H1 (cell line): ENCODE data around the gene RILPL1. TPM values are rescaled to one million over a fixed set of nuclear protein-coding genes. Genes with fewer than 3 reads are reported as not detected.

ENCODE experiments used
- CTCF ChIA-PET: fragments of 300-600 bp; sonication (Branson Sonifier 250); formaldehyde crosslinking; loops from one replicate; lab custom pipeline; 2021; ENCODE audit not compliant: partially characterized antibody; lab: Charles Lee
- POLR2A ChIA-PET: fragments of 300-600 bp; sonication (Branson Sonifier 250); formaldehyde crosslinking; loops from one replicate; lab custom pipeline; 2021; ENCODE audit warnings: inconsistent platforms; ENCODE audit not compliant: partially characterized antibody; lab: Charles Lee
- DNase-seq, 2 experiments: peaks; one replicate each; pipeline versions ENCODE4 v3.0.0 to v3.0.0-alpha.2; 2010 to 2022; ENCODE audit warnings: low spot score in 2 of 2, low read depth in 1 of 2, mixed read lengths in 1 of 2
- FAIRE-seq: peaks from 2 replicates; lab custom pipeline; 2011; peaks lifted over from hg19 to GRCh38; lab: Jason Lieb, UNC
- H2AFZ ChIP-seq: 2 replicates; pipeline ENCODE4 v1.8.1; 2012; ENCODE audit warnings: low read length, inconsistent platforms
- H2AK5ac ChIP-seq: 2 replicates; pipeline ENCODE4 v1.6.1; 2013; ENCODE audit warnings: low read depth, low read length
- H2BK120ac ChIP-seq: replicated peaks from 2 replicates; pipeline ENCODE3; 2013; ENCODE audit warnings: low read depth, low read length, inconsistent platforms
- H2BK12ac ChIP-seq: 2 replicates; pipeline ENCODE4 v1.6.1; 2013; ENCODE audit warnings: low read depth, low read length
- H2BK15ac ChIP-seq: 2 replicates; pipeline ENCODE4 v1.6.1; 2013; ENCODE audit warnings: low read length
- H2BK20ac ChIP-seq: 2 replicates; pipeline ENCODE4 v1.6.1; 2013; ENCODE audit warnings: low read length
- H2BK5ac ChIP-seq: 2 replicates; pipeline ENCODE4 v1.6.1; 2013; ENCODE audit warnings: low read depth, low read length
- H3K14ac ChIP-seq: 2 replicates; pipeline ENCODE4 v1.6.1; 2013; ENCODE audit warnings: inconsistent platforms; ENCODE audit not compliant: insufficient read length
- H3K18ac ChIP-seq: 2 replicates; pipeline ENCODE4 v1.6.1; 2013; ENCODE audit warnings: low read length; ENCODE audit errors: extremely low read depth
- H3K23ac ChIP-seq: 2 replicates; pipeline ENCODE4 v1.6.1; 2013; ENCODE audit warnings: inconsistent platforms; ENCODE audit not compliant: insufficient read length
- H3K23me2 ChIP-seq: 2 replicates; pipeline ENCODE4 v1.6.1; 2013; ENCODE audit warnings: low read depth, low read length
- H3K27ac ChIP-seq: 2 replicates; pipeline ENCODE4 v1.6.1; 2011; ENCODE audit warnings: low read depth, low read length, inconsistent platforms
- H3K27me3 ChIP-seq, 4 experiments: replicated peaks in 1 of 4; 1 replicate in 1 of 4; 2 replicates in 3 of 4; pipeline versions ENCODE4 v1.6.1 to v1.8.1; 2011 to 2013; ENCODE audit warnings: low read length in 3 of 4, mild to moderate bottlenecking in 3 of 4, inconsistent platforms in 2 of 4, mixed read lengths in 2 of 4, moderate library complexity in 1 of 4; ENCODE audit not compliant: control insufficient read depth in 3 of 4, insufficient read depth in 3 of 4; ENCODE audit errors: extremely low read depth in 1 of 4
- H3K36me3 ChIP-seq, 4 experiments: 2 replicates each; pipeline versions ENCODE4 v1.6.1 to v1.8.1; 2011 to 2013; ENCODE audit warnings: mild to moderate bottlenecking in 4 of 4, low read length in 3 of 4, moderate library complexity in 2 of 4, control low read depth in 1 of 4, inconsistent platforms in 1 of 4; ENCODE audit not compliant: insufficient read depth in 4 of 4, control insufficient read depth in 2 of 4
- H3K4ac ChIP-seq: replicated peaks from 2 replicates; pipeline ENCODE3; 2013; ENCODE audit warnings: low read length, low read depth, mixed read lengths, inconsistent platforms; ENCODE audit not compliant: insufficient read length
- H3K4me1 ChIP-seq, 4 experiments: replicated peaks in 1 of 4; 1 replicate in 1 of 4; 2 replicates in 3 of 4; pipeline versions ENCODE4 v1.6.1 to v1.8.1; 2011 to 2013; ENCODE audit warnings: low read length in 3 of 4, inconsistent platforms in 2 of 4, mixed read lengths in 1 of 4; ENCODE audit not compliant: insufficient read depth in 4 of 4, control insufficient read depth in 3 of 4
- H3K4me2 ChIP-seq, 2 experiments: 2 replicates each; pipeline versions ENCODE4 v1.6.1 to v1.8.1; 2011 to 2013; ENCODE audit warnings: low read depth in 2 of 2, low read length in 2 of 2, control low read depth in 1 of 2, inconsistent platforms in 1 of 2, mild to moderate bottlenecking in 1 of 2; ENCODE audit not compliant: insufficient read depth in 1 of 2
- H3K4me3 ChIP-seq, 4 experiments: fragments of 200-600, 300-600 bp in 1 of 4; sonication (generic), shearing (Covaris generic), sonication (Bioruptor Twin) in 1 of 4; 2 replicates each; pipeline versions ENCODE4 v1.5.1 to v1.8.1; 2011 to 2016; ENCODE audit warnings: low read length in 4 of 4, low read depth in 3 of 4, control low read depth in 2 of 4, inconsistent platforms in 2 of 4, mild to moderate bottlenecking in 2 of 4, mixed read lengths in 1 of 4, moderate library complexity in 1 of 4; ENCODE audit not compliant: insufficient read depth in 2 of 4; ENCODE audit errors: extremely low read depth in 1 of 4
- H3K56ac ChIP-seq: replicated peaks from 2 replicates; pipeline ENCODE3; 2013; ENCODE audit warnings: low read depth, mild to moderate bottlenecking, mixed read lengths, low read length, inconsistent platforms; ENCODE audit not compliant: insufficient read length
- H3K79me1 ChIP-seq: 2 replicates; pipeline ENCODE4 v1.6.1; 2013; ENCODE audit warnings: low read depth, low read length, control low read depth
- H3K79me2 ChIP-seq, 2 experiments: 2 replicates each; pipeline versions ENCODE4 v1.6.1 to v1.8.1; 2012 to 2013; ENCODE audit warnings: low read length in 2 of 2, mild to moderate bottlenecking in 2 of 2, inconsistent platforms in 1 of 2; ENCODE audit not compliant: insufficient read depth in 2 of 2, control insufficient read depth in 1 of 2
- H3K9ac ChIP-seq, 4 experiments: replicated peaks in 1 of 4; 1 replicate in 1 of 4; 2 replicates in 3 of 4; pipeline versions ENCODE4 v1.6.1 to v1.8.1; 2011 to 2013; ENCODE audit warnings: low read depth in 3 of 4, low read length in 3 of 4, control low read depth in 2 of 4, mild to moderate bottlenecking in 2 of 4, moderate library complexity in 2 of 4, inconsistent platforms in 1 of 4; ENCODE audit errors: extremely low read depth in 1 of 4
- H3K9me3 ChIP-seq, 2 experiments: 2 replicates each; pipeline versions ENCODE4 v1.6.1 to v1.8.1; 2012 to 2013; ENCODE audit warnings: mild to moderate bottlenecking in 2 of 2, moderate library complexity in 2 of 2, control low read depth in 1 of 2, inconsistent platforms in 1 of 2, low read depth in 1 of 2, low read length in 1 of 2, mixed read lengths in 1 of 2; ENCODE audit not compliant: insufficient read depth in 2 of 2
- H4K20me1 ChIP-seq, 2 experiments: replicated peaks in 1 of 2; 2 replicates each; pipeline versions ENCODE3 to v1.8.1; 2011 to 2013; ENCODE audit warnings: inconsistent platforms in 2 of 2, low read length in 2 of 2, mild to moderate bottlenecking in 1 of 2; ENCODE audit not compliant: insufficient read depth in 2 of 2, control insufficient read depth in 1 of 2
- H4K5ac ChIP-seq: 2 replicates; pipeline ENCODE4 v1.6.1; 2013; ENCODE audit warnings: low read length, low read depth, mixed read lengths, inconsistent platforms; ENCODE audit not compliant: insufficient read length
- H4K8ac ChIP-seq: 2 replicates; pipeline ENCODE4 v1.8.0; 2013; ENCODE audit warnings: mild to moderate bottlenecking, moderate library complexity, low read length, inconsistent platforms; ENCODE audit not compliant: insufficient read depth; ENCODE audit errors: extremely low read depth
- H4K91ac ChIP-seq: replicated peaks from 2 replicates; pipeline ENCODE3; 2013; ENCODE audit warnings: low read length, mixed read lengths, inconsistent platforms; ENCODE audit not compliant: insufficient read length
- CBX8 ChIP-seq: fragments of 300-800, 300-1000 bp; sonication (generic); IDR thresholded peaks from 2 replicates; pipeline ENCODE4 v1.7.1; 2016; ENCODE audit warnings: low read depth, low read length, borderline replicate concordance
- CHD1 ChIP-seq: IDR thresholded peaks from 2 replicates; pipeline ENCODE4 v1.6.1; 2012; ENCODE audit warnings: low read depth, low read length, improper control_type of control experiment
- FOSL1 ChIP-seq: IDR thresholded peaks from 2 replicates; pipeline ENCODE4 v1.6.1; 2011; ENCODE audit warnings: mild to moderate bottlenecking, low read depth, low read length, moderate library complexity; ENCODE audit not compliant: insufficient read depth
- POLR2A ChIP-seq, 2 experiments: IDR thresholded peaks; 1 replicate in 1 of 2; 2 replicates in 1 of 2; pipeline ENCODE4 v1.6.1; 2011; ENCODE audit warnings: low read depth in 2 of 2, low read length in 2 of 2, mild to moderate bottlenecking in 2 of 2; ENCODE audit errors: control extremely low read depth in 1 of 2
- RNF2 ChIP-seq: fragments of 200-900, 300-1000 bp; sonication (generic); IDR thresholded peaks from 2 replicates; pipeline ENCODE4 v1.7.1; 2016; ENCODE audit warnings: borderline replicate concordance, low read depth, mild to moderate bottlenecking, antibody characterized with exemption, low read length; ENCODE audit not compliant: poor library complexity, severe bottlenecking; ENCODE audit errors: missing control alignments
- TAF7 ChIP-seq: optimal IDR thresholded peaks from 2 replicates; pipeline ENCODE3; 2011; ENCODE audit warnings: low read depth, mild to moderate bottlenecking, inconsistent platforms, low read length, moderate library complexity, borderline replicate concordance
- USF2 ChIP-seq: IDR thresholded peaks from 2 replicates; pipeline ENCODE4 v1.6.1; 2011; ENCODE audit warnings: low read length, improper control_type of control experiment
- WGBS, 2 experiments: shearing (Covaris generic) in 1 of 2; methylation state at CpG; one replicate each; pipeline versions ENCODE4 v1.1.6 to v1.1.7; 2013 to 2015; ENCODE audit warnings: low lambda C conversion rate in 2 of 2, mixed read lengths in 2 of 2, inconsistent platforms in 1 of 2, low coverage in 1 of 2, missing lambda C conversion rate in 1 of 2; ENCODE audit not compliant: insufficient replicate concordance in 2 of 2, insufficient coverage in 1 of 2, insufficient read length in 1 of 2; ENCODE audit errors: extremely low coverage in 1 of 2, missing lambda C conversion rate in 1 of 2; 5-methylcytosine and 5-hydroxymethylcytosine counted together
- polyA plus RNA-seq, 7 experiments: library from polyadenylated mRNA; depleted of rRNA in 3 of 7; stranded (reverse) in 5 of 7; unstranded in 2 of 7; fragments of >200 nt in 5 of 7; fragments of 200-250 nt in 2 of 7; gene quantifications; 1 replicate in 5 of 7; 2 replicates in 1 of 7; 4 replicates in 1 of 7; pipeline versions ENCODE4 v1.2.1 to v1.2.3, GENCODE V29; 2011 to 2013; ENCODE audit warnings: missing spikeins in 2 of 7, mixed read lengths in 2 of 7
- total RNA-seq: library from RNA; stranded (reverse); fragmentation: NEBNext Ultra II Directional; extraction: Animal tissue kit (Norgen Biotek cat#: 25700); gene quantifications from 2 replicates; pipeline ENCODE4 v1.2.1, GENCODE V29; 2021
- TF ChIP-seq, protein P1 (sequence below): IDR thresholded peaks from 2 replicates; pipeline ENCODE4 v1.6.1; 2012; ENCODE audit warnings: inconsistent platforms
- TF ChIP-seq, protein P2 (sequence below): IDR thresholded peaks from 2 replicates; pipeline ENCODE4 v1.6.1; 2012; ENCODE audit warnings: inconsistent platforms
- TF ChIP-seq, protein P3 (sequence below): IDR thresholded peaks from 2 replicates; pipeline ENCODE4 v1.6.1; 2011; ENCODE audit warnings: low read depth, mild to moderate bottlenecking, low read length; ENCODE audit not compliant: insufficient read depth

RILPL1 gene
- total and polyA plus RNA-seq, 2 of the 8 experiments (the other 6 are each of a cell fraction or from before 2014, with no cell fraction given), result 6.7 to 9.4 TPM

DNA sequence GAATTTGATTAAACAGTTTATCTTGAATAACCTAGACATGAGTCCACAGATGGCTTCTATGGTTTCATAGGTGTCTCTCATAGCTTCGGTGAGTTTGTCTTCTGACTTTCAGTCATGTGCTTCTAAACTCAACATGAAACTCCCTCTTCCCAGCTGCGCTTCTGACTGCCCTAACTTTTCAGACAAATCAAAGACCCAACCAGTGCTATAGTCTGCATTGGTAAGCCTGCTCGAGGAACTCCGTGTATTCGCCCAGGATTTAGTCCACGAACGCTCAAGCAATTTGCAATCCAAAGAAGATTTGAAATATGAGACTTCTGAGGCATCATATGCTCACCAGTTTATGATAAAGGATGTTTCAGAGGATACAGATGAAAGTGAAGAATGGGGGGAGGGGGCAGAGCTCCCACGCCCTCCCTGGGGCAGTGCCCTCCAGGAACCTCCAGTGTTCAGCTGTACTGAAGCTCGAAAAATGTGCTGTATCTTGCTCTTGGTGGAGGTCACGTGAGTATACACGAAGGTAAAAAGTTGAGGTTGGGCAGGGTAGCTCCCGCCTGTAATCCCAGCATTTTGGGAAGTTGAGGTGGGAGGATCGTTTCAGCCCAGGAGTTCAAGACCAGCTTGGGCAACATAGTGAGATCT lies 91.9 kb downstream of the RILPL1 start:
- no peak overlapping the region for H2BK15ac ChIP-seq
- H2BK20ac ChIP-seq, result no peak overlapping the region
- no peak overlapping the region for H4K8ac ChIP-seq
- no peaks in the 10 kb centered on the region for H4K20me1 ChIP-seq
- no peaks in the 10 kb centered on the region for H3K79me2 ChIP-seq
- H3K4me2 ChIP-seq, result no peak overlapping the region
- peaks cover 2% of the 10 kb centered on the region; the same call in 1 of the 2 replicates for H3K23me2 ChIP-seq
- POLR2A ChIA-PET, result interaction anchor here (2.7 kb wide), 1 partner anchor 16 kb away, joined by 9 read pairs; the partner anchor contains the start of gene SNRNP35
- CTCF ChIA-PET, result no interaction called here
- H3K4me1 ChIP-seq, result peaks cover 0 to 2% (median 0%) of the 10 kb centered on the region in 4 experiments; a peak in 1 of 7 replicates
- H2BK12ac ChIP-seq, result no peak overlapping the region
- H3K4me3 ChIP-seq, result no peak overlapping the region
- no peak overlapping the region for H3K4ac ChIP-seq
- H2AK5ac ChIP-seq, result no peak overlapping the region
- H3K18ac ChIP-seq, result no peak overlapping the region
- H3K9me3 ChIP-seq, result no peaks in the 10 kb centered on the region
- no peaks in the 10 kb centered on the region for H3K79me1 ChIP-seq
- peaks cover 0 to 13% (median 10%) of the 10 kb centered on the region in 4 experiments; a peak in 5 of 7 replicates for H3K27me3 ChIP-seq
- no peak for DNase-seq
- no peak overlapping the region for H3K27ac ChIP-seq
- H3K23ac ChIP-seq, result no peak overlapping the region
- no peak overlapping the region for H3K14ac ChIP-seq
- H3K36me3 ChIP-seq, result no peaks in the 10 kb centered on the region
- H2BK5ac ChIP-seq, result no peak overlapping the region
- H2AFZ ChIP-seq, result no peak overlapping the region
- no peak overlapping the region for H3K56ac ChIP-seq
- no peak overlapping the region for H4K91ac ChIP-seq
- H2BK120ac ChIP-seq, result no peak overlapping the region
- no peak overlapping the region for H3K9ac ChIP-seq
- H4K5ac ChIP-seq, result no peak overlapping the region
- FAIRE-seq, result no peak
- WGBS, 2 experiments, result 92% methylated on average over 13 of the region's 13 CpGs; no CpG with 5 or more reads in 1 of the 2 experiments
- TF ChIP-seq RNF2, result no peak
- TF ChIP-seq, protein P1, sequence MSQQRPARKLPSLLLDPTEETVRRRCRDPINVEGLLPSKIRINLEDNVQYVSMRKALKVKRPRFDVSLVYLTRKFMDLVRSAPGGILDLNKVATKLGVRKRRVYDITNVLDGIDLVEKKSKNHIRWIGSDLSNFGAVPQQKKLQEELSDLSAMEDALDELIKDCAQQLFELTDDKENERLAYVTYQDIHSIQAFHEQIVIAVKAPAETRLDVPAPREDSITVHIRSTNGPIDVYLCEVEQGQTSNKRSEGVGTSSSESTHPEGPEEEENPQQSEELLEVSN, result no peak
- TF ChIP-seq POLR2A (IDR thresholded peaks at IDR 0.05; ENCODE audit: control extremely low read depth in 1 of 2, low read depth in 2 of 2, low read length in 2 of 2), result no peak
- TF ChIP-seq, protein P2, sequence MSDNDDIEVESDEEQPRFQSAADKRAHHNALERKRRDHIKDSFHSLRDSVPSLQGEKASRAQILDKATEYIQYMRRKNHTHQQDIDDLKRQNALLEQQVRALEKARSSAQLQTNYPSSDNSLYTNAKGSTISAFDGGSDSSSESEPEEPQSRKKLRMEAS, result no peak
- no peak for TF ChIP-seq CHD1
- TF ChIP-seq FOSL1, result no peak
- no peak for TF ChIP-seq USF2
- TF ChIP-seq TAF7, result no peak
- no peak for TF ChIP-seq CBX8
- TF ChIP-seq, protein P3, sequence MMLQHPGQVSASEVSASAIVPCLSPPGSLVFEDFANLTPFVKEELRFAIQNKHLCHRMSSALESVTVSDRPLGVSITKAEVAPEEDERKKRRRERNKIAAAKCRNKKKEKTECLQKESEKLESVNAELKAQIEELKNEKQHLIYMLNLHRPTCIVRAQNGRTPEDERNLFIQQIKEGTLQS, result no peak
